PC-9 (cell line): ENCODE results near the gene WT1.

ENCODE experiments used
- EZH2 ChIP-seq: fragments of 200-600 bp; sonication (generic); IDR thresholded peaks from 2 replicates; pipeline ENCODE4 v1.8.0; 2017; ENCODE audit warnings: antibody characterized with exemption, low read depth
- TF ChIP-seq, protein P1 (sequence below): fragments of 200-600 bp; sonication (generic); conservative IDR thresholded peaks from 2 replicates; pipeline ENCODE4 v1.6.1; 2017; ENCODE audit warnings: mixed run types, antibody characterized with exemption, mild to moderate bottlenecking, moderate library complexity

DNA sequence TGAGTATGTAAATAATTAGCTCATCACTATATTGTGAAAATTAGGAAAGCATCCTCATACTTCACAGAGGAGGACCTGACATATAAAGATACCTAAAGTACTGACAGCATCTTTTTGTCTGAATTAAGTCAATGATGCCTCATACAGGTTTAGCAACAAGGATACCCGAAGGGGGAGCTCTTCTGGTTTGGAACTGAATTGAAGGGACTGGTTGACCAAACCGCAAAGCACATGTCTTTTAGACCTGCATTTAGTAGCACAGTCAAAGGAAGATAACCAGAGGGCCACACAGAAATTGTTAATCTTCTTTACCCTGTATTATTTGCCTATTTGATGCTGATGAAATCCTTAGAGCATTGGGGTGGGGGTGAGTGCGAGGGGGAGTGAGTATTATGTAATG is 12.9 kb upstream of the WT1 start:
- TF ChIP-seq, protein P1, sequence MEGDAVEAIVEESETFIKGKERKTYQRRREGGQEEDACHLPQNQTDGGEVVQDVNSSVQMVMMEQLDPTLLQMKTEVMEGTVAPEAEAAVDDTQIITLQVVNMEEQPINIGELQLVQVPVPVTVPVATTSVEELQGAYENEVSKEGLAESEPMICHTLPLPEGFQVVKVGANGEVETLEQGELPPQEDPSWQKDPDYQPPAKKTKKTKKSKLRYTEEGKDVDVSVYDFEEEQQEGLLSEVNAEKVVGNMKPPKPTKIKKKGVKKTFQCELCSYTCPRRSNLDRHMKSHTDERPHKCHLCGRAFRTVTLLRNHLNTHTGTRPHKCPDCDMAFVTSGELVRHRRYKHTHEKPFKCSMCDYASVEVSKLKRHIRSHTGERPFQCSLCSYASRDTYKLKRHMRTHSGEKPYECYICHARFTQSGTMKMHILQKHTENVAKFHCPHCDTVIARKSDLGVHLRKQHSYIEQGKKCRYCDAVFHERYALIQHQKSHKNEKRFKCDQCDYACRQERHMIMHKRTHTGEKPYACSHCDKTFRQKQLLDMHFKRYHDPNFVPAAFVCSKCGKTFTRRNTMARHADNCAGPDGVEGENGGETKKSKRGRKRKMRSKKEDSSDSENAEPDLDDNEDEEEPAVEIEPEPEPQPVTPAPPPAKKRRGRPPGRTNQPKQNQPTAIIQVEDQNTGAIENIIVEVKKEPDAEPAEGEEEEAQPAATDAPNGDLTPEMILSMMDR: peak; percentile 55
- no peak for TF ChIP-seq EZH2
